Liver (tissue), 3 donors: ENCODE results near the gene KRTAP1-3.

Experiments used
- ATF3 ChIP-seq: IDR thresholded peaks from 2 replicates; pipeline ENCODE4 v1.6.1; 2016; ENCODE audit warnings: antibody characterized with exemption
- EGR1 ChIP-seq, 2 donors: IDR thresholded peaks; 2 replicates each; pipeline ENCODE4 v1.6.1; 2016 to 2018; ENCODE audit warnings: antibody characterized with exemption in 2 of 2, low read depth in 2 of 2
- GABPA ChIP-seq, 2 donors: IDR thresholded peaks in 1 of 2; conservative IDR thresholded peaks in 1 of 2; 2 replicates each; pipeline ENCODE4 v1.6.1; 2016; ENCODE audit warnings: antibody characterized with exemption in 2 of 2, mild to moderate bottlenecking in 1 of 2, moderate library complexity in 1 of 2
- HNF4A ChIP-seq, 2 donors: conservative IDR thresholded peaks; 2 replicates each; pipeline ENCODE4 v1.6.1; 2016; ENCODE audit warnings: antibody characterized with exemption in 2 of 2, mild to moderate bottlenecking in 2 of 2
- NR2F2 ChIP-seq: IDR thresholded peaks from 2 replicates; pipeline ENCODE4 v1.6.1; 2016; ENCODE audit warnings: antibody characterized with exemption
- RAD21 ChIP-seq, 2 donors: IDR thresholded peaks; 2 replicates each; pipeline ENCODE4 v1.6.1; 2016; ENCODE audit warnings: antibody characterized with exemption in 2 of 2, mild to moderate bottlenecking in 2 of 2
- YY1 ChIP-seq: IDR thresholded peaks from 2 replicates; pipeline ENCODE4 v1.6.1; 2016; ENCODE audit warnings: antibody characterized with exemption, mild to moderate bottlenecking
- TF ChIP-seq, protein P1 (sequence below): fragments of 150-350 bp; IDR thresholded peaks from 2 replicates; pipeline ENCODE4 v1.5.1; 2017; ENCODE audit warnings: improper control_type of control experiment, low read depth, low read length; ENCODE audit not compliant: missing input control
- TF ChIP-seq, protein P2 (sequence below): IDR thresholded peaks from 2 replicates; pipeline ENCODE4 v1.6.1; 2016; ENCODE audit warnings: antibody characterized with exemption
- TF ChIP-seq, protein P3 (sequence below): IDR thresholded peaks from 2 replicates; pipeline ENCODE4 v1.6.1; 2016; ENCODE audit warnings: antibody characterized with exemption
- donor health status: healthy.
- donor health status: healthy.

GRCh38 chr17:40993084-40993483 is 41.6 kb downstream of the KRTAP1-3 start:
- TF ChIP-seq, protein P1, sequence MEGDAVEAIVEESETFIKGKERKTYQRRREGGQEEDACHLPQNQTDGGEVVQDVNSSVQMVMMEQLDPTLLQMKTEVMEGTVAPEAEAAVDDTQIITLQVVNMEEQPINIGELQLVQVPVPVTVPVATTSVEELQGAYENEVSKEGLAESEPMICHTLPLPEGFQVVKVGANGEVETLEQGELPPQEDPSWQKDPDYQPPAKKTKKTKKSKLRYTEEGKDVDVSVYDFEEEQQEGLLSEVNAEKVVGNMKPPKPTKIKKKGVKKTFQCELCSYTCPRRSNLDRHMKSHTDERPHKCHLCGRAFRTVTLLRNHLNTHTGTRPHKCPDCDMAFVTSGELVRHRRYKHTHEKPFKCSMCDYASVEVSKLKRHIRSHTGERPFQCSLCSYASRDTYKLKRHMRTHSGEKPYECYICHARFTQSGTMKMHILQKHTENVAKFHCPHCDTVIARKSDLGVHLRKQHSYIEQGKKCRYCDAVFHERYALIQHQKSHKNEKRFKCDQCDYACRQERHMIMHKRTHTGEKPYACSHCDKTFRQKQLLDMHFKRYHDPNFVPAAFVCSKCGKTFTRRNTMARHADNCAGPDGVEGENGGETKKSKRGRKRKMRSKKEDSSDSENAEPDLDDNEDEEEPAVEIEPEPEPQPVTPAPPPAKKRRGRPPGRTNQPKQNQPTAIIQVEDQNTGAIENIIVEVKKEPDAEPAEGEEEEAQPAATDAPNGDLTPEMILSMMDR, result no peak
- TF ChIP-seq YY1 (no peak), GABPA (IDR thresholded peaks at IDR 0.05 in 1 of 2, conservative IDR thresholded peaks at IDR 0.05 in 1 of 2) (no peak), RAD21 (IDR thresholded peaks at IDR 0.05) (no peak), NR2F2 (no peak), ATF3 (no peak), EGR1 (IDR thresholded peaks at IDR 0.05; ENCODE audit: low read depth in 2 of 2) (no peak), HNF4A (conservative IDR thresholded peaks at IDR 0.05) (no peak)
- TF ChIP-seq, protein P2, sequence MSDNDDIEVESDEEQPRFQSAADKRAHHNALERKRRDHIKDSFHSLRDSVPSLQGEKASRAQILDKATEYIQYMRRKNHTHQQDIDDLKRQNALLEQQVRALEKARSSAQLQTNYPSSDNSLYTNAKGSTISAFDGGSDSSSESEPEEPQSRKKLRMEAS, result no peak
- TF ChIP-seq, protein P3, sequence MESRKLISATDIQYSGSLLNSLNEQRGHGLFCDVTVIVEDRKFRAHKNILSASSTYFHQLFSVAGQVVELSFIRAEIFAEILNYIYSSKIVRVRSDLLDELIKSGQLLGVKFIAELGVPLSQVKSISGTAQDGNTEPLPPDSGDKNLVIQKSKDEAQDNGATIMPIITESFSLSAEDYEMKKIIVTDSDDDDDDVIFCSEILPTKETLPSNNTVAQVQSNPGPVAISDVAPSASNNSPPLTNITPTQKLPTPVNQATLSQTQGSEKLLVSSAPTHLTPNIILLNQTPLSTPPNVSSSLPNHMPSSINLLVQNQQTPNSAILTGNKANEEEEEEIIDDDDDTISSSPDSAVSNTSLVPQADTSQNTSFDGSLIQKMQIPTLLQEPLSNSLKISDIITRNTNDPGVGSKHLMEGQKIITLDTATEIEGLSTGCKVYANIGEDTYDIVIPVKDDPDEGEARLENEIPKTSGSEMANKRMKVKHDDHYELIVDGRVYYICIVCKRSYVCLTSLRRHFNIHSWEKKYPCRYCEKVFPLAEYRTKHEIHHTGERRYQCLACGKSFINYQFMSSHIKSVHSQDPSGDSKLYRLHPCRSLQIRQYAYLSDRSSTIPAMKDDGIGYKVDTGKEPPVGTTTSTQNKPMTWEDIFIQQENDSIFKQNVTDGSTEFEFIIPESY, result no peak
